HFFc6 (cell line): Measurements from ENCODE around the gene PPP1R10. TPM values are rescaled to one million over a fixed set of nuclear protein-coding genes. Genes with fewer than 3 reads are reported as not detected.

Experiments used
- DNase-seq: peaks from one replicate; pipeline ENCODE4 v3.0.0-alpha.2; 2018
- H3K27ac Mint-ChIP-seq: 2 replicates; pipeline ENCODE4 v1.8.0; 2020; ENCODE audit warnings: mild to moderate bottlenecking, mixed read lengths
- H3K27me3 Mint-ChIP-seq: 2 replicates; pipeline ENCODE4 v1.8.0; 2021; ENCODE audit warnings: mild to moderate bottlenecking, moderate library complexity, mixed read lengths; ENCODE audit not compliant: insufficient read depth
- H3K36me3 Mint-ChIP-seq: 2 replicates; pipeline ENCODE4 v1.8.0; 2021; ENCODE audit warnings: low read depth, mixed read lengths
- H3K4me1 Mint-ChIP-seq: 2 replicates; pipeline ENCODE4 v1.8.0; 2020; ENCODE audit warnings: low read depth, mixed read lengths
- H3K4me3 Mint-ChIP-seq: 2 replicates; pipeline ENCODE4 v1.8.0; 2020; ENCODE audit warnings: mild to moderate bottlenecking, moderate library complexity, mixed read lengths
- H3K9me3 Mint-ChIP-seq: 2 replicates; pipeline ENCODE4 v1.8.0; 2020; ENCODE audit warnings: mild to moderate bottlenecking, mixed read lengths
- CTCF ChIP-seq: fragments of 200-600 bp; sonication (generic); IDR thresholded peaks from 2 replicates; pipeline ENCODE4 v1.5.0; 2021; ENCODE audit warnings: antibody characterized with exemption, mild to moderate bottlenecking
- total RNA-seq, 6 experiments: library from RNA; stranded (reverse); fragmentation: NEBNext Ultra II Directional; extraction: Animal tissue kit (Norgen Biotek cat#: 25700); gene quantifications; 2 replicates in 1 of 6; 3 replicates in 5 of 6; pipeline ENCODE4 v1.2.3, GENCODE V29; 2021

The PPP1R10 gene
- total RNA-seq, 6 experiments from 2014 or later: 62.4 to 75.4 (median 71.2) TPM

GRCh38 chr6:30655743-30656094 is 38.7 kb upstream of the PPP1R10 start:
- peaks cover 2% of the 10 kb centered on the region; the same call in 1 of the 2 replicates for H3K27me3 Mint-ChIP-seq
- H3K4me1 Mint-ChIP-seq: peaks cover 24% of the 10 kb centered on the region
- H3K27ac Mint-ChIP-seq: peak overlapping the region; percentile 70
- peak; percentile 19 for DNase-seq
- no peak for TF ChIP-seq CTCF
- H3K36me3 Mint-ChIP-seq: peaks cover 47% of the 10 kb centered on the region
- no peaks in the 10 kb centered on the region for H3K9me3 Mint-ChIP-seq
- H3K4me3 Mint-ChIP-seq: no peak overlapping the region

DNA sequence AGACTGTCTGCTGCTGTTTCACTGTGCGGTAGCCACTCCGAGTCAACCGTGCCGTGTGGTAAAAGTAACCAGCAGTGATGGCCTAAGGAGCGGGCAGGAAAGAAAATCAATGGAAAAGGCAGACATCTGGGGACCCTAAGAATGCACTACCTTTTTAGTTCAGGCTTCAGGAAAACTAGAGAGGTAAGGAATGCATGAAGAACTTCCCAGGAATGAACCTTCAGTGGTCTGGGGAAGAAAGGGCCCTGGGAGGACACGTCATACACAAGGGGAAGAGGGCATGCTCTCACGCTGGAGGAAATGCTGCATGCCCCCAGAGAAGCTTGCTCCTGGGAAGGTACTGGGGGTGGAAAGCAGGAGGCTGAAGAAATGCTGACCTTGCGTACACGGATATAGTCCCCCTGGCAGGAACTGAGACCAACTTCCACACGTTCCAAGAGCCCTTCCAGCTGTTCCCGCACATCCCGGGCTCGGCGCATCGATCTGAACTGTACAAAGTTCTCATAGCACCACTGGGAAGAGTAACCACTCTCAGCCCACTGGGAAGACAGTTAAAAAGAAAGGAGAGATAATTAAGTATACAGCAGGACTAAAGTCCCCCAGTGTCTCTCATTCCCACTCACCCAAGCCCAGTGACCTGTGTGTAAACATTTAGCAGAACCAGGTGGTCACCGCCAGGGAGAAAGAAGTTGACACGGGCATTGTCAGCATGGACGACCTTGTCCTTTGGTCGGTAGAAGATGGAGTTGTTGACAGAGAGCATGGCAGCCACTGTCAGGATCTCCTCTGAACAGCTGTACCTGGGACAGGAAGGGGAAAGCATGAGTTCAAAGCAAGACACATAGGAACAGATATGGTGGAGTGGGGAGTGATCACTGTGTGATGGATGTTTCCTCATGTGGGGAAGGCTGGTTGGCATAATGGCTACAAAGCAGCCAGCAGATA is 38.0 kb upstream of the PPP1R10 start:
- Mint-ChIP-seq H3K36me3 (peaks cover 44% of the 10 kb centered on the region), H3K27ac (peak overlapping the region; percentile 70; the same call in 1 of the 2 replicates), H3K9me3 (no peaks in the 10 kb centered on the region), H3K27me3 (peaks cover 2% of the 10 kb centered on the region; the same call in 1 of the 2 replicates), H3K4me1 (peaks cover 24% of the 10 kb centered on the region), H3K4me3 (no peak overlapping the region)
- no peak for DNase-seq
- no peak for TF ChIP-seq CTCF

DNA sequence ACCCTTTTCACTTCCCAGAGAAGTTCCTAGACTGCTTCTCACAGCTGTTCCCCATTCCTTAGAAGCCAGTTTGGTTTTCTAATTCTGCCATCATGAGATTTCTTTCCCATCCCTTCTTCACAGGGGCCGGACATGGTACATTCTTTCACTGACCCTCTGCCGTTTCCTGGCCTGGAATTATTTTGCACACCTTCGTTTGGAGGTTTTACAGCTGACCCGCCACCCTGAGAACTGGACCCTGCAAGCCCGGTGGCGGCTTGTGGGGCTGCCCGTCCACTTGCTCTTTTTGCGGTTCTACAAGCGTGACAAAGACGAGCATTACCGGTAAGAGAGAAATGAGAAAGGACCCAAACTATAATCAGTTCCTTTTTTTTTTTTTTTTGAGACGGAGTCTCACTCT is 34.1 kb upstream of the PPP1R10 start:
- no peaks in the 10 kb centered on the region for H3K9me3 Mint-ChIP-seq
- H3K4me1 Mint-ChIP-seq: peaks cover 23% of the 10 kb centered on the region
- H3K27ac Mint-ChIP-seq: no peak overlapping the region
- no peak for TF ChIP-seq CTCF
- no peak overlapping the region for H3K4me3 Mint-ChIP-seq
- peaks cover 2% of the 10 kb centered on the region; the same call in 1 of the 2 replicates for H3K27me3 Mint-ChIP-seq
- peaks cover 32% of the 10 kb centered on the region for H3K36me3 Mint-ChIP-seq
- no peak for DNase-seq

DNA sequence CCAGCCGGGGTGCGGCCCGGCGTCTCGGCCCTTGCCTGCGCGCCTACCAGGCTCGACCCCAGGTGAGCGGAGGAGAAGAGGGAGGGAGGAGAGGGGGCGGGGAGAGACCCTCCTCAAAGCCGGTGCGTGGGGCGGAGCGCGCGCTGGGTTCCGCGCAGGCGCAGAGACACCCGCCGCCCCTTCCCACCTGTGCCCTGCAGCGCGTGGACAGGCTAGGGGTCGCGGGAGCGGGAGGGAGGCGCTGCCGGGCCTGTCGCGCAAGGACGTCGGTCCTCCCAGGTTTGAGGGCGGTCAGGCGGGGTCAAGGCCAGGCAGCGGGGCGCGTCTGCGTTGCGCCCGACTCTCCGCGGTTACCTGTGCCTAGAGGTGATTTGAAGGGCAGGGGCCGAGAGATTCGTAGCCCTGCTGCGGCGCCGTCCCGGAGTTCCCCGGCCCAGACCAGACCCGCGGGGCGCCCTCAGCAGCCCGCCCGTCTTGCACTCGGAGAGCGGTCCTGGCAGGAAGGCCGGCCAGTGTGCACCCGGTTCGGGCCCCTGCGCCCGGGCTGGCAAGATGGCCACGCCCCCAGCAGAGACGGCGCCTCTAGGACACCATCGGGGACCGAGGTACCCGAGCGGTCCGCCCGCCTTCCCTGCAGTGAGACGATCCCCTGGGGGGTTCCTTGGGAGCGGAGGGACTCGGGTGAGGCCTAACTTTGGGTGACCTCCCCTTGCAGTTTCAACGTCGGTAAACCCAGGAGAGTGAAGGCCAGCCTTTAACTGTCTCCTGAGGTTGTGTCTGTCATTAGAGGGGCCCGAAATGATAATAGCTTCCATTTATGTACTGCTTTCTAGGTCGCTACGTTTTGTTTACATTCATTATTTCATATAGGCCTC is 30.4 kb upstream of the PPP1R10 start:
- peak overlapping the region; percentile 90 for H3K4me3 Mint-ChIP-seq
- no peak for TF ChIP-seq CTCF
- H3K4me1 Mint-ChIP-seq: peaks cover 20% of the 10 kb centered on the region
- H3K9me3 Mint-ChIP-seq: no peaks in the 10 kb centered on the region
- no peaks in the 10 kb centered on the region for H3K27me3 Mint-ChIP-seq
- peak overlapping the region; percentile 70 for H3K27ac Mint-ChIP-seq
- DNase-seq: peak; percentile 49
- H3K36me3 Mint-ChIP-seq: peaks cover 20% of the 10 kb centered on the region

- no peaks in the 10 kb centered on the region for H3K9me3 Mint-ChIP-seq
- no peaks in the 10 kb centered on the region for H3K27me3 Mint-ChIP-seq
- no peak for TF ChIP-seq CTCF
- peak within 1 kb of the TSS; percentile 70 for H3K27ac Mint-ChIP-seq
- peaks cover 20% of the 10 kb centered on the region for H3K4me1 Mint-ChIP-seq
- peak; percentile 87 for DNase-seq
- peak within 1 kb of the TSS; percentile 90 for H3K4me3 Mint-ChIP-seq
- peaks cover 13% of the 10 kb centered on the region for H3K36me3 Mint-ChIP-seq
Observed at GRCh38 chr6:30646450-30647241, 29.6 kb upstream of the PPP1R10 start, which contains the start of gene C6orf136. TSS of gene C6orf136 (plus strand) at chr6:30647133. CDS start at chr6:30647232, 99 bp downstream.
